GM10847 (cell line): ENCODE data around the gene PURA.
A peak's percentile ranks its signal among the peaks of the same experiment; 100 is the strongest.

ENCODE experiments used
- POLR2A ChIP-seq: IDR thresholded peaks from 2 replicates; pipeline ENCODE4 v1.6.1; 2011; ENCODE audit not compliant: insufficient read length; ENCODE audit errors: extremely low read depth

The PURA gene

GRCh38 chr5:140162781-140163180 is 48.9 kb downstream of the PURA start:
- no peak for TF ChIP-seq POLR2A

- TF ChIP-seq POLR2A: no peak
Measured at GRCh38 chr5:140165101-140165922, 51.4 kb downstream of the PURA start.

GRCh38 chr5:140165923-140166270 is 52.0 kb downstream of the PURA start:
- no peak for TF ChIP-seq POLR2A

- TF ChIP-seq POLR2A: no peak
Measured at GRCh38 chr5:140166911-140167310, 53.0 kb downstream of the PURA start.

- no peak for TF ChIP-seq POLR2A
Measured at GRCh38 chr5:140168371-140168770, 54.5 kb downstream of the PURA start.

- TF ChIP-seq POLR2A: no peak
Measured at GRCh38 chr5:140169410-140169809, 55.5 kb downstream of the PURA start.

GRCh38 chr5:140172483-140172882 is 58.6 kb downstream of the PURA start:
- TF ChIP-seq POLR2A: no peak

- TF ChIP-seq POLR2A: no peak
Measured at GRCh38 chr5:140174014-140174413, 60.1 kb downstream of the PURA start.

- peak; percentile 75 for TF ChIP-seq POLR2A
Measured at GRCh38 chr5:140174465-140175366, 60.8 kb downstream of the PURA start, which contains the start of gene CYSTM1. CYSTM1 (plus strand) TSS chr5:140175188; CDS start chr5:140194466, 19,278 bp downstream.
